Measurements from ENCODE around the gene GRID2. TPM values are rescaled to one million over a fixed set of nuclear protein-coding genes. Genes with fewer than 3 reads are reported as not detected.

Gene GRID2
- total and polyA plus RNA-seq, 8 donors, result 6.4 TPM; not detected in 7

- H3K27ac ChIP-seq, result no peak overlapping the region
- WGBS, 5 donors, result 48 to 68% (median 64%) methylated on average over 2 of the region's 2 CpGs
- DNase-seq, result no peak
- no peaks in the 10 kb centered on the region for H3K9me3 ChIP-seq
- no peak for TF ChIP-seq POLR2A (IDR thresholded peaks at IDR 0.05)
- no peak for TF ChIP-seq EP300 (IDR thresholded peaks at IDR 0.05)
- no peak for TF ChIP-seq POLR2AphosphoS5 (IDR thresholded peaks at IDR 0.05)
- TF ChIP-seq CTCF (IDR thresholded peaks at IDR 0.05), result no peak
- H3K4me1 ChIP-seq, result no peaks in the 10 kb centered on the region
- no peak overlapping the region for H3K4me3 ChIP-seq
- H3K27me3 ChIP-seq, result no peaks in the 10 kb centered on the region
- intact Hi-C loops (cut with DNase I; ENCODE audit: low total_unique reads), result no loop called here
- H3K36me3 ChIP-seq, result no peaks in the 10 kb centered on the region
Observed at GRCh38 chr4:92521941-92522340, 218.2 kb downstream of the GRID2 start.

- Histone ChIP-seq H3K9me3 (no peaks in the 10 kb centered on the region), H3K4me3 (no peak overlapping the region), H3K27ac (no peak overlapping the region), H3K27me3 (no peaks in the 10 kb centered on the region), H3K36me3 (no peaks in the 10 kb centered on the region), H3K4me1 (no peaks in the 10 kb centered on the region)
- DNase-seq, result peak in 1 of 2 donors; percentile 3
- intact Hi-C loops (cut with DNase I; ENCODE audit: low total_unique reads), result no loop called here
- WGBS, 5 donors, result 24 to 34% (median 26%) methylated on average over 3 of the region's 3 CpGs
- TF ChIP-seq EP300 (IDR thresholded peaks at IDR 0.05) (no peak), POLR2AphosphoS5 (IDR thresholded peaks at IDR 0.05) (no peak), POLR2A (IDR thresholded peaks at IDR 0.05) (no peak), CTCF (IDR thresholded peaks at IDR 0.05) (no peak)
Observed at GRCh38 chr4:92522356-92522755, 218.6 kb downstream of the GRID2 start.

GRCh38 chr4:92524131-92524530, 220.4 kb downstream of the GRID2 start:
- Histone ChIP-seq H3K27me3 (no peaks in the 10 kb centered on the region), H3K4me1 (no peaks in the 10 kb centered on the region), H3K36me3 (no peaks in the 10 kb centered on the region), H3K27ac (no peak overlapping the region), H3K9me3 (no peaks in the 10 kb centered on the region), H3K4me3 (no peak overlapping the region)
- intact Hi-C loops (cut with DNase I; ENCODE audit: low total_unique reads), result no loop called here
- TF ChIP-seq POLR2A (IDR thresholded peaks at IDR 0.05), result no peak
- no peak for DNase-seq

GRCh38 chr4:92528541-92528940, 224.8 kb downstream of the GRID2 start:
- Histone ChIP-seq H3K4me1 (no peaks in the 10 kb centered on the region), H3K4me3 (no peak overlapping the region), H3K27me3 (no peaks in the 10 kb centered on the region), H3K36me3 (no peaks in the 10 kb centered on the region), H3K27ac (no peak overlapping the region), H3K9me3 (no peaks in the 10 kb centered on the region)
- no peak for DNase-seq
- 50 to 66% (median 59%) methylated on average over 4 of the region's 4 CpGs for WGBS, 5 donors
- TF ChIP-seq EP300 (IDR thresholded peaks at IDR 0.05) (no peak), POLR2A (IDR thresholded peaks at IDR 0.05) (no peak), CTCF (IDR thresholded peaks at IDR 0.05) (no peak), POLR2AphosphoS5 (IDR thresholded peaks at IDR 0.05) (no peak)
- intact Hi-C loops (cut with DNase I; ENCODE audit: low total_unique reads), result no loop called here

DNA sequence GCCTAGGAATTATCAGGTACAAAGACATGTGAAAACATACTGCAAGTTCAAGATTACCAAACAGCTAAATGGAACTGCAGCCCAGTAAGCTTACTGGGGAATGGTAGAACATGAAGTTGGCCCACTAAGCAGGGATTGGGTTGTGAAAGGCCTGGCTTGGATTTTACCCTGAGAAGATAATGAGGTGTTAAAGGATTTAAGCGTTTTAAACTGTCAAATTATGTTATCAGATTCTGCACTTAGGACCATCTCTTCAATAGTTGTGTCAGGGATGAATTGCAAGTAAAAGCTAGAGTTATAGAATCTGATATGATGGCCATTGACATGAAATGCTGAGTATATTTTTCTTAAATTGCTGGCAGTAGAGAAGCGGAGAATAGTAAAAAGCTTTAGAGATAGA, 225.7 kb downstream of the GRID2 start:
- 81 to 90% (median 82%) methylated on average over 2 of the region's 2 CpGs for WGBS, 5 donors
- Histone ChIP-seq H3K4me1 (no peaks in the 10 kb centered on the region), H3K9me3 (no peaks in the 10 kb centered on the region), H3K4me3 (no peak overlapping the region), H3K27ac (no peak overlapping the region), H3K27me3 (no peaks in the 10 kb centered on the region), H3K36me3 (no peaks in the 10 kb centered on the region)
- intact Hi-C loops (cut with DNase I; ENCODE audit: low total_unique reads), result no loop called here
- TF ChIP-seq POLR2A (IDR thresholded peaks at IDR 0.05), result no peak
- TF ChIP-seq EP300 (IDR thresholded peaks at IDR 0.05), result no peak
- no peak for TF ChIP-seq CTCF (IDR thresholded peaks at IDR 0.05)
- no peak for TF ChIP-seq POLR2AphosphoS5 (IDR thresholded peaks at IDR 0.05)
- DNase-seq, result no peak

Measured in stomach (tissue), 9 donors.